ENCODE measurements around the gene HHATL. TPM values are rescaled to one million over a fixed set of nuclear protein-coding genes. Genes with fewer than 3 reads are reported as not detected.

The HHATL gene
- total and polyA plus RNA-seq, 10 donors, result 0.13 to 0.42 TPM; not detected in 8

GRCh38 chr3:42745291-42745745, 42.7 kb upstream of the HHATL start:
- DNase-seq, result no peak
- TF ChIP-seq POLR2A (IDR thresholded peaks at IDR 0.05), result no peak
- TF ChIP-seq CTCF (IDR thresholded peaks at IDR 0.05 in 8 of 11, conservative IDR thresholded peaks at IDR 0.05 in 3 of 11), result no peak
- no peak for TF ChIP-seq POLR2AphosphoS5 (IDR thresholded peaks at IDR 0.05)
- WGBS, 5 donors, result 77 to 90% (median 89%) methylated on average over 3 of the region's 3 CpGs
- Histone ChIP-seq H3K9me3 (no peaks in the 10 kb centered on the region), H3K4me1 (peaks cover 0 to 20% (median 5%) of the 10 kb centered on the region in 6 donors), H3K27me3 (replicated peaks in 1 of 7) (no peaks in the 10 kb centered on the region), H3K4me3 (no peak overlapping the region), H3K36me3 (no peaks in the 10 kb centered on the region), H3K27ac (no peak overlapping the region)
- intact Hi-C loops (cut with DNase I; ENCODE audit: low total_unique reads), result loop anchor here (10.0 kb wide), 2 partner anchors 91 to 171 kb away; partner anchors contain the start of gene ZBTB47

GRCh38 chr3:42743204-42743995, 40.8 kb upstream of the HHATL start:
- no peak overlapping the region for H3K4me3 ChIP-seq
- H3K27ac ChIP-seq, result no peak overlapping the region
- H3K4me1 ChIP-seq, result peaks cover 0 to 14% (median 5%) of the 10 kb centered on the region in 6 donors
- H3K36me3 ChIP-seq, result no peaks in the 10 kb centered on the region
- no peak for DNase-seq
- TF ChIP-seq CTCF (IDR thresholded peaks at IDR 0.05 in 8 of 11, conservative IDR thresholded peaks at IDR 0.05 in 3 of 11) (no peak), POLR2A (IDR thresholded peaks at IDR 0.05) (no peak), POLR2AphosphoS5 (IDR thresholded peaks at IDR 0.05) (no peak)
- intact Hi-C loops (cut with DNase I; ENCODE audit: low total_unique reads), result loop anchor here (10.0 kb wide), 2 partner anchors 89 to 169 kb away; partner anchors contain the start of gene ZBTB47
- H3K27me3 ChIP-seq (replicated peaks in 1 of 7), result no peaks in the 10 kb centered on the region
- 88 to 93% (median 92%) methylated on average over 7 of the region's 7 CpGs for WGBS, 5 donors
- no peaks in the 10 kb centered on the region for H3K9me3 ChIP-seq

GRCh38 chr3:42742688-42743087, 40.1 kb upstream of the HHATL start:
- intact Hi-C loops (cut with DNase I; ENCODE audit: low total_unique reads), result loop anchor here (10.0 kb wide), 2 partner anchors 88 to 168 kb away; partner anchors contain the start of gene ZBTB47
- DNase-seq, result no peak
- TF ChIP-seq POLR2AphosphoS5 (IDR thresholded peaks at IDR 0.05), result no peak
- TF ChIP-seq CTCF (IDR thresholded peaks at IDR 0.05 in 8 of 11, conservative IDR thresholded peaks at IDR 0.05 in 3 of 11), result no peak
- no peak for TF ChIP-seq POLR2A (IDR thresholded peaks at IDR 0.05)
- Histone ChIP-seq H3K4me3 (no peak overlapping the region), H3K27me3 (replicated peaks in 1 of 7) (no peaks in the 10 kb centered on the region), H3K4me1 (peaks cover 0 to 12% (median 5%) of the 10 kb centered on the region in 6 donors), H3K36me3 (no peaks in the 10 kb centered on the region), H3K27ac (no peak overlapping the region), H3K9me3 (no peaks in the 10 kb centered on the region)
- 90 to 97% (median 93%) methylated on average over 9 of the region's 9 CpGs for WGBS, 5 donors

GRCh38 chr3:42742259-42742658, 39.7 kb upstream of the HHATL start:
- no peak overlapping the region for H3K27ac ChIP-seq
- no peaks in the 10 kb centered on the region for H3K36me3 ChIP-seq
- no peak overlapping the region for H3K4me3 ChIP-seq
- no peaks in the 10 kb centered on the region for H3K9me3 ChIP-seq
- TF ChIP-seq POLR2A (IDR thresholded peaks at IDR 0.05), result no peak
- TF ChIP-seq POLR2AphosphoS5 (IDR thresholded peaks at IDR 0.05), result no peak
- no peak for TF ChIP-seq CTCF (IDR thresholded peaks at IDR 0.05 in 8 of 11, conservative IDR thresholded peaks at IDR 0.05 in 3 of 11)
- H3K27me3 ChIP-seq (replicated peaks in 1 of 7), result no peaks in the 10 kb centered on the region
- WGBS, 5 donors, result 80 to 92% (median 87%) methylated on average over 4 of the region's 4 CpGs
- intact Hi-C loops (cut with DNase I; ENCODE audit: low total_unique reads), result loop anchor here (10.0 kb wide), 2 partner anchors 87 to 167 kb away; partner anchors contain the start of gene ZBTB47
- DNase-seq, result no peak
- peaks cover 0 to 8% (median 3%) of the 10 kb centered on the region in 6 donors for H3K4me1 ChIP-seq
